ENCODE measurements around the gene HERC2. TPM values are rescaled to one million over a fixed set of nuclear protein-coding genes. Genes with fewer than 3 reads are reported as not detected.

HERC2 gene
- total and polyA plus RNA-seq, 2 of the 8 experiments (the other 6 are each of a cell fraction or from before 2014, with no cell fraction given): 83.0 to 88.7 TPM

DNA sequence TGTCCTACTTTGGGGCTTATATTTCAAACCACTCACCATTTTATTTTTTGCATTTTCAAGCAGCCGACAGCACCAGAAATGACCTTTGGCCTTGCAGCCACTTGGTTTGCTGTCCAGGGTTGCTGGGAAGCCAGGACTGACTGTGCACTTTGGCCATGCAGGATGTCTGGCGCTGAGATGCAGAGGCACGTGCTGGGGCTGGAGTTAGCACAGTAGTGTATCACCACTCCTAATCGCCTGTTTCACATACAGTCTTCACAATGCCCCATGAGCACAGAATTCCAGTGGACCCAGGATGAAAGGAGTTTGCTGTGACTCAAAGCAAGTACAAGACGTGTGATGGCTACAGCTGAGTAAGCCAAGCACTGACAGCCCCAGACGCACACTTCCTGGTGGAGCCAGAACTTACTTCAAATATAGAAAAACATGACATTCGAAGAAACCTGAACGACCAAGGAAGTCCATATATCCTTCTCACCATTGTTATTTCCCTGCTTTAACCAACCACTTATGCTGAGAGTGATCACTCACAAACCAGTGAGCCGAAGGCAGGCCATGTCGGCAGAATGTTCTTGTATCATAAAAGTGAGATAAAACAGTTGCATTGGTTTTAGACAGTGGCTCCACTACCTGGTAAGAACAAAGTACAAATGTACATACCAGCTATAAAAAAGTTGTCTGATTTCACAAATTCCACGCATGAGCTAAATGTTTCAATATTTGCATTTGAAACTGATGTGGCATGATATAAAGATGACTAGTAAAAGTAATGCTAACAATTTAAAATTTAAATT, 238.9 kb downstream of the HERC2 start:
- Histone ChIP-seq H2BK12ac (ENCODE audit: low read depth, low read length) (no peak overlapping the region), H3K18ac (ENCODE audit: extremely low read depth, low read length) (no peak overlapping the region), H4K5ac (ENCODE audit: insufficient read length, low read depth, low read length) (no peak overlapping the region), H2BK20ac (ENCODE audit: low read length) (no peak overlapping the region), H3K9me3 (ENCODE audit: insufficient read depth in 2 of 2, low read depth in 1 of 2, low read length in 1 of 2) (no peaks in the 10 kb centered on the region; a peak in 1 of 4 replicates), H3K4ac (replicated peaks; ENCODE audit: insufficient read length, low read depth, low read length) (no peak overlapping the region), H3K36me3 (ENCODE audit: control insufficient read depth in 2 of 4, insufficient read depth in 4 of 4, low read length in 3 of 4) (no peaks in the 10 kb centered on the region), H3K56ac (replicated peaks; ENCODE audit: insufficient read length, low read depth, low read length) (no peak overlapping the region), H4K91ac (replicated peaks; ENCODE audit: insufficient read length, low read length) (no peak overlapping the region), H3K27ac (ENCODE audit: low read depth, low read length) (no peak overlapping the region), H3K23me2 (ENCODE audit: low read depth, low read length) (no peaks in the 10 kb centered on the region), H2AFZ (ENCODE audit: low read length) (no peak overlapping the region), H4K8ac (ENCODE audit: extremely low read depth, insufficient read depth, low read length) (no peak overlapping the region), H3K9ac (replicated peaks in 1 of 4; ENCODE audit: extremely low read depth in 1 of 4, low read depth in 3 of 4, low read length in 3 of 4) (no peak overlapping the region), H3K23ac (ENCODE audit: insufficient read length) (no peak overlapping the region), H2BK5ac (ENCODE audit: low read depth, low read length) (no peak overlapping the region), H2BK120ac (replicated peaks; ENCODE audit: low read depth, low read length) (no peak overlapping the region), H2AK5ac (ENCODE audit: low read depth, low read length) (no peak overlapping the region), H3K79me1 (ENCODE audit: low read depth, low read length) (no peaks in the 10 kb centered on the region), H3K79me2 (ENCODE audit: control insufficient read depth in 1 of 2, insufficient read depth in 2 of 2, low read length in 2 of 2) (no peaks in the 10 kb centered on the region), H3K4me3 (ENCODE audit: extremely low read depth in 1 of 4, insufficient read depth in 2 of 4, low read depth in 3 of 4, low read length in 4 of 4) (no peak overlapping the region), H4K20me1 (replicated peaks in 1 of 2; ENCODE audit: control insufficient read depth in 1 of 2, insufficient read depth in 2 of 2, low read length in 2 of 2) (no peaks in the 10 kb centered on the region), H2BK15ac (ENCODE audit: low read length) (no peak overlapping the region), H3K4me2 (ENCODE audit: insufficient read depth in 1 of 2, low read depth in 2 of 2, low read length in 2 of 2) (no peak overlapping the region), H3K14ac (ENCODE audit: insufficient read length) (no peak overlapping the region), H3K4me1 (replicated peaks in 1 of 4; ENCODE audit: control insufficient read depth in 3 of 4, insufficient read depth in 4 of 4, low read length in 3 of 4) (no peaks in the 10 kb centered on the region; a peak in 1 of 7 replicates), H3K27me3 (replicated peaks in 1 of 4; ENCODE audit: control insufficient read depth in 3 of 4, extremely low read depth in 1 of 4, insufficient read depth in 3 of 4, low read length in 3 of 4) (no peaks in the 10 kb centered on the region)
- ChIA-PET CTCF (ENCODE audit: partially characterized antibody) (interaction anchor here (0.9 to 1.5 kb wide), 2 partner anchors 9 to 24 kb away, joined by 3 to 4 read pairs; no protein-coding TSS in a partner anchor), POLR2A (ENCODE audit: partially characterized antibody) (no interaction called here)
- FAIRE-seq (no peak), DNase-seq (ENCODE audit: low read depth in 1 of 2, low spot score in 2 of 2) (no peak)
- WGBS, 2 experiments (ENCODE audit: extremely low coverage in 1 of 2, insufficient coverage in 1 of 2, insufficient read length in 1 of 2, insufficient replicate concordance in 2 of 2, low coverage in 1 of 2, low lambda C conversion rate in 2 of 2, missing lambda C conversion rate in 1 of 2): 82% methylated on average over 11 of the region's 11 CpGs; no CpG with 5 or more reads in 1 of the 2 experiments
- TF ChIP-seq TAF1 (IDR thresholded peaks at IDR 0.05; ENCODE audit: low read depth, low read length) (no peak), KDM5A (IDR thresholded peaks at IDR 0.05; ENCODE audit: low read length) (no peak), JUND (IDR thresholded peaks at IDR 0.05; ENCODE audit: low read length) (no peak), RXRA (IDR thresholded peaks at IDR 0.05; ENCODE audit: insufficient read depth, low read depth, low read length) (no peak), SIN3A (conservative IDR thresholded peaks at IDR 0.05 in 1 of 2, IDR thresholded peaks at IDR 0.05 in 1 of 2; ENCODE audit: low read depth in 1 of 2, low read length in 2 of 2) (no peak), GTF2F1 (IDR thresholded peaks at IDR 0.05; ENCODE audit: borderline replicate concordance, low read depth, low read length) (no peak), ASH2L (IDR thresholded peaks at IDR 0.05; ENCODE audit: low read length) (no peak), SRF (IDR thresholded peaks at IDR 0.05; ENCODE audit: low read depth, low read length) (no peak), TCF12 (IDR thresholded peaks at IDR 0.05; ENCODE audit: low read depth, low read length) (no peak), CHD1 (IDR thresholded peaks at IDR 0.05; ENCODE audit: low read depth, low read length) (no peak), EP300 (IDR thresholded peaks at IDR 0.05; ENCODE audit: borderline replicate concordance in 1 of 2, low read depth in 2 of 2, low read length in 2 of 2) (no peak)
- TF ChIP-seq, protein P1, sequence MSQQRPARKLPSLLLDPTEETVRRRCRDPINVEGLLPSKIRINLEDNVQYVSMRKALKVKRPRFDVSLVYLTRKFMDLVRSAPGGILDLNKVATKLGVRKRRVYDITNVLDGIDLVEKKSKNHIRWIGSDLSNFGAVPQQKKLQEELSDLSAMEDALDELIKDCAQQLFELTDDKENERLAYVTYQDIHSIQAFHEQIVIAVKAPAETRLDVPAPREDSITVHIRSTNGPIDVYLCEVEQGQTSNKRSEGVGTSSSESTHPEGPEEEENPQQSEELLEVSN (IDR thresholded peaks at IDR 0.05): no peak
